Measurements from ENCODE around the gene SCAPER.
"Not testable (repeated sequence)": the region's sequence is repeated elsewhere in the genome, so short reads cannot be mapped to it uniquely, and the experiment has no call there.

The SCAPER gene

DNA sequence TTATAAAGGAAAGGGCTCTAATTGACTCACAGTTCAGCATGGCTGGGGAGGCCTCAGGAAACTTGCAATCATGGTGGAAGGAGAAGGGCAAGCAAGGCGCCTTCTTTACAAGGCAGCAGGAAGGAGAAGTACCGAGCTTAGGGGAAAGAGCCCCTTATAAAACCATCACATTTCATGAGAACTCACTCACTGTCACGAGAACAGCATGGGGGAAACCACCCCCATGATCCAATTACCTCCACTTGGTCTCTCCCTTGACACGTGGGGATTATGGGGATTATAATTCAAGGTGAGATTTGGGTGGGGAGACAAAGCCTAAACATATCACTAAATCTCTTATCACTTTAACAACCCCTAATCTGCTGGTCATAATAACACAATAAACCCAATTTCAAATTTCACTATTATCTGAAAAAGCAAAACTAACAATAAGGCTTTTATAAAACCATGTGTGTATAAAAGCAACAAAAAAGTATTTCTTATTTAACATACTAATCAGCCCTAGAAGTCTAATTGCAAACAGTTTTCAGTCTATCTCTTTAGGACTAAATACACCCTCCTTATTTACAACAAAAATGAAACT is 43.2 kb downstream of the SCAPER start:
- 86% methylated on average over 1 of the region's 4 CpGs; no CpG with 5 or more reads in 1 of the 2 experiments for WGBS, 2 experiments (ENCODE audit: insufficient coverage in 2 of 2)
- no peaks in the 10 kb centered on the region for H3K4me1 ChIP-seq (ENCODE audit: control insufficient read depth, insufficient read depth, low read length, poor library complexity, severe bottlenecking)
- H3K9me3 ChIP-seq (ENCODE audit: control insufficient read depth, low read length): no peaks in the 10 kb centered on the region
- no peak overlapping the region for H3K27ac ChIP-seq (ENCODE audit: low read depth, low read length, severe bottlenecking)
- no peaks in the 10 kb centered on the region for H3K36me3 ChIP-seq (ENCODE audit: control insufficient read depth, insufficient read depth, low read length)
- no peak overlapping the region for H3K4me3 ChIP-seq (ENCODE audit: extremely low read depth, insufficient read depth, low read length, poor library complexity, severe bottlenecking)

- Histone ChIP-seq H3K4me1 (ENCODE audit: control insufficient read depth, insufficient read depth, low read length, poor library complexity, severe bottlenecking) (no peaks in the 10 kb centered on the region), H3K27ac (ENCODE audit: low read depth, low read length, severe bottlenecking) (no peak overlapping the region), H3K9me3 (ENCODE audit: control insufficient read depth, low read length) (no peaks in the 10 kb centered on the region), H3K4me3 (ENCODE audit: extremely low read depth, insufficient read depth, low read length, poor library complexity, severe bottlenecking) (no peak overlapping the region), H3K36me3 (ENCODE audit: control insufficient read depth, insufficient read depth, low read length) (no peaks in the 10 kb centered on the region)
Measured at GRCh38 chr15:76860201-76860600, 44.9 kb downstream of the SCAPER start.

- not testable (repeated sequence) for H3K36me3 ChIP-seq (ENCODE audit: control insufficient read depth, insufficient read depth, low read length); H3K4me1 ChIP-seq (ENCODE audit: control insufficient read depth, insufficient read depth, low read length, poor library complexity, severe bottlenecking); H3K9me3 ChIP-seq (ENCODE audit: control insufficient read depth, low read length); H3K4me3 ChIP-seq (ENCODE audit: extremely low read depth, insufficient read depth, low read length, poor library complexity, severe bottlenecking); H3K27ac ChIP-seq (ENCODE audit: low read depth, low read length, severe bottlenecking)
Measured at GRCh38 chr15:76850367-76850766, 54.8 kb downstream of the SCAPER start.

- Histone ChIP-seq H3K36me3 (ENCODE audit: control insufficient read depth, insufficient read depth, low read length) (no peaks in the 10 kb centered on the region), H3K27ac (ENCODE audit: low read depth, low read length, severe bottlenecking) (no peak overlapping the region), H3K4me3 (ENCODE audit: extremely low read depth, insufficient read depth, low read length, poor library complexity, severe bottlenecking) (no peak overlapping the region), H3K4me1 (ENCODE audit: control insufficient read depth, insufficient read depth, low read length, poor library complexity, severe bottlenecking) (no peaks in the 10 kb centered on the region), H3K9me3 (ENCODE audit: control insufficient read depth, low read length) (no peaks in the 10 kb centered on the region)
- 100% methylated on average over 1 of the region's 1 CpG; no CpG with 5 or more reads in 1 of the 2 experiments for WGBS, 2 experiments (ENCODE audit: insufficient coverage in 2 of 2)
Measured at GRCh38 chr15:76846782-76847181, 58.4 kb downstream of the SCAPER start.

- H3K4me3 ChIP-seq (ENCODE audit: extremely low read depth, insufficient read depth, low read length, poor library complexity, severe bottlenecking): no peak overlapping the region
- no peaks in the 10 kb centered on the region for H3K4me1 ChIP-seq (ENCODE audit: control insufficient read depth, insufficient read depth, low read length, poor library complexity, severe bottlenecking)
- H3K9me3 ChIP-seq (ENCODE audit: control insufficient read depth, low read length): no peaks in the 10 kb centered on the region
- WGBS, 2 experiments (ENCODE audit: insufficient coverage in 2 of 2): 75% methylated on average over 1 of the region's 3 CpGs; no CpG with 5 or more reads in 1 of the 2 experiments
- no peak overlapping the region for H3K27ac ChIP-seq (ENCODE audit: low read depth, low read length, severe bottlenecking)
- H3K36me3 ChIP-seq (ENCODE audit: control insufficient read depth, insufficient read depth, low read length): no peaks in the 10 kb centered on the region
Measured at GRCh38 chr15:76844096-76844495, 61.0 kb downstream of the SCAPER start.

DNA sequence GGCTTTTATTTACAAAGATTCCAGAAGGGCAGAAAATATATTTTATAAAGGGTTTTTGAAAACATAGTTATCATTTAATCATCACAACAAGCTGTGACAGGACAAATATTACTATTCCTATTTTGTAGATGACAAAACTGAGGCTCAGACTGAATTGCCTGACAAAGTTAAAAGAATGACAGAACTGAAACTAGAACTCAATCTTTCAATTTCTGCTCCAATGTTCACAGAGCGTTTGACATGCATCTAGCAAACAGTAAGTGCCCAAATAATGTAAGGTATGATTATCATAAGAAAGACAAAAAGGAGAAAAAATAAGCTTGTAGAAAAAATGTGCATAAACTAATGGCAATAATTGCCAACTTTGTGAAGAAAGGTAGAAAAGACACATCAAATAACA is 61.9 kb downstream of the SCAPER start:
- WGBS, 2 experiments (ENCODE audit: insufficient coverage in 2 of 2): no CpG with 5 or more reads among the region's 1 CpG
- H3K36me3 ChIP-seq (ENCODE audit: control insufficient read depth, insufficient read depth, low read length): no peaks in the 10 kb centered on the region
- H3K27ac ChIP-seq (ENCODE audit: low read depth, low read length, severe bottlenecking): no peak overlapping the region
- H3K9me3 ChIP-seq (ENCODE audit: control insufficient read depth, low read length): no peaks in the 10 kb centered on the region
- no peaks in the 10 kb centered on the region for H3K4me1 ChIP-seq (ENCODE audit: control insufficient read depth, insufficient read depth, low read length, poor library complexity, severe bottlenecking)
- H3K4me3 ChIP-seq (ENCODE audit: extremely low read depth, insufficient read depth, low read length, poor library complexity, severe bottlenecking): no peak overlapping the region

DNA sequence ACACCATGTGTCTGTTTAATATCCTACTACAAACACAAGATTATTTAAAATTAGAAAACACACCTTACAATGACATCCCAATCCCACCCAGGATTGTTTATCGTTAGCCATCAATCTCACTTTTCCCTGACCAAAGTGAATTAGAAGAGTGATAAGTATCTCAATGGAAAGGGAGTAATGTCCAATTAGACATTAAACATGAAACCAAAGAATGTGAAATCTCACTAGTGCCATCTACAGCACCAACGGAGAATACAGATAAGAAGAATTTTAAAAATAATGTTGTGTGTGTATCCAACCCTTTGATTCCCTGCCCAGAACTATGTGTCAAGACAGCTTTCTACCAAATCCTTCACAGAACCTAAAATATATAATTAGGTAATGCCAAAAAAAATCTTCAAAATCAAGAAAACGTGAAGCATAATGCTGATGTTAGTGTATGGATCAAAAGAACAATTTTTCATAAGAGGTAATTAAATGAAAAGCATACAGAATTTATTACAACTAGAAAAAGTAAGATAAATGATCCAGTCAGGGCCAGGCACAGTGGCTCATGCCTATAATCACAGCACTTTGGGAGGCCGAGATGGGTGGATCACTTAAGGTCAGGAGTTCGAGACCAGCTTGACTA is 64.2 kb downstream of the SCAPER start:
- Histone ChIP-seq H3K4me1 (ENCODE audit: control insufficient read depth, insufficient read depth, low read length, poor library complexity, severe bottlenecking) (no peaks in the 10 kb centered on the region), H3K4me3 (ENCODE audit: extremely low read depth, insufficient read depth, low read length, poor library complexity, severe bottlenecking) (no peak overlapping the region), H3K36me3 (ENCODE audit: control insufficient read depth, insufficient read depth, low read length) (no peaks in the 10 kb centered on the region), H3K9me3 (ENCODE audit: control insufficient read depth, low read length) (no peaks in the 10 kb centered on the region), H3K27ac (ENCODE audit: low read depth, low read length, severe bottlenecking) (no peak overlapping the region)
- WGBS, 2 experiments (ENCODE audit: insufficient coverage in 2 of 2): 88 to 100% methylated on average over 2 of the region's 5 CpGs

DNA sequence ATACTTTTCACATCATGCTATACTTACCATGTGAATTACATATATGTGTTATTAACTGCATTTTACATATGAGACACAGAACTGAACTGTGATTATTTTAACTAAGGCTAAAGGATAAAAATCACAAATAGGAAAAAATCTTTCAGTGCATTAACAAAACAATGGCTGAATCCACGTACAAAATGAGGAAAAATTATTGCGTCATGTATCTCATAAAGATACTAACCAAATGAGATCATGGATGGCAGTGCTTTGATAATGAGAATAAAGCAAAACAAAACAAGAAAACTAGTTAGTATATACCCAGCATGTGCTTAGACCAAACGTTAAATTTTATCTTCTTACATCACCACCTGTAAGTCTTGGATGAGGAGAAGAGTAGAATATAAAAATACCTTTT is 66.0 kb downstream of the SCAPER start:
- no peaks in the 10 kb centered on the region for H3K9me3 ChIP-seq (ENCODE audit: control insufficient read depth, low read length)
- WGBS, 2 experiments (ENCODE audit: insufficient coverage in 2 of 2): no CpG with 5 or more reads among the region's 3 CpGs
- H3K4me3 ChIP-seq (ENCODE audit: extremely low read depth, insufficient read depth, low read length, poor library complexity, severe bottlenecking): no peak overlapping the region

GRCh38 chr15:76837474-76837873 is 67.7 kb downstream of the SCAPER start:
- 80 to 83% methylated on average over 3 of the region's 6 CpGs for WGBS, 2 experiments (ENCODE audit: insufficient coverage in 2 of 2)
- H3K9me3 ChIP-seq (ENCODE audit: control insufficient read depth, low read length): no peaks in the 10 kb centered on the region
- H3K4me1 ChIP-seq (ENCODE audit: control insufficient read depth, insufficient read depth, low read length, poor library complexity, severe bottlenecking): no peaks in the 10 kb centered on the region
- H3K36me3 ChIP-seq (ENCODE audit: control insufficient read depth, insufficient read depth, low read length): no peaks in the 10 kb centered on the region
- H3K27ac ChIP-seq (ENCODE audit: low read depth, low read length, severe bottlenecking): no peak overlapping the region
- no peak overlapping the region for H3K4me3 ChIP-seq (ENCODE audit: extremely low read depth, insufficient read depth, low read length, poor library complexity, severe bottlenecking)

More for the DNA sequence above, 66.0 kb downstream of the SCAPER start:
- no peaks in the 10 kb centered on the region for H3K4me1 ChIP-seq (ENCODE audit: control insufficient read depth, insufficient read depth, low read length, poor library complexity, severe bottlenecking)
- H3K36me3 ChIP-seq (ENCODE audit: control insufficient read depth, insufficient read depth, low read length): no peaks in the 10 kb centered on the region
- no peak overlapping the region for H3K27ac ChIP-seq (ENCODE audit: low read depth, low read length, severe bottlenecking)

- Histone ChIP-seq H3K4me3 (ENCODE audit: extremely low read depth, insufficient read depth, low read length, poor library complexity, severe bottlenecking) (no peak overlapping the region), H3K4me1 (ENCODE audit: control insufficient read depth, insufficient read depth, low read length, poor library complexity, severe bottlenecking) (no peaks in the 10 kb centered on the region), H3K27ac (ENCODE audit: low read depth, low read length, severe bottlenecking) (no peak overlapping the region), H3K36me3 (ENCODE audit: control insufficient read depth, insufficient read depth, low read length) (no peaks in the 10 kb centered on the region), H3K9me3 (ENCODE audit: control insufficient read depth, low read length) (no peaks in the 10 kb centered on the region)
- WGBS, 2 experiments (ENCODE audit: insufficient coverage in 2 of 2): 79 to 83% methylated on average over 2 of the region's 4 CpGs
Measured at GRCh38 chr15:76829939-76830338, 75.2 kb downstream of the SCAPER start.

GRCh38 chr15:76823890-76824289 is 81.2 kb downstream of the SCAPER start:
- Histone ChIP-seq H3K36me3 (ENCODE audit: control insufficient read depth, insufficient read depth, low read length) (no peaks in the 10 kb centered on the region), H3K27ac (ENCODE audit: low read depth, low read length, severe bottlenecking) (no peak overlapping the region), H3K9me3 (ENCODE audit: control insufficient read depth, low read length) (no peaks in the 10 kb centered on the region), H3K4me1 (ENCODE audit: control insufficient read depth, insufficient read depth, low read length, poor library complexity, severe bottlenecking) (no peaks in the 10 kb centered on the region), H3K4me3 (ENCODE audit: extremely low read depth, insufficient read depth, low read length, poor library complexity, severe bottlenecking) (no peak overlapping the region)
- 96% methylated on average over 3 of the region's 4 CpGs for WGBS, 2 experiments (ENCODE audit: insufficient coverage in 2 of 2)

Measured in mesodermal cell (in vitro differentiated cells).